Endothelial cell of umbilical vein (primary cell): ENCODE data around the gene CCDC9B. TPM values are rescaled to one million over a fixed set of nuclear protein-coding genes. Genes with fewer than 3 reads are reported as not detected.
A peak's percentile ranks its signal among the peaks of the same experiment; 100 is the strongest.

Source experiments
- BruUV-seq: library from RNA; stranded (reverse); fragments of 400-500 nt; replicated peaks from 2 replicates; lab custom pipeline; 2021; lab: Mats Ljungman, UMichigan
- CTCF ChIA-PET: fragments of 300-600, 350-600 bp; sonication (Branson Sonifier 250); formaldehyde crosslinking; loops from one replicate; lab custom pipeline; 2021; ENCODE audit warnings: antibody characterized with exemption, inconsistent platforms; lab: Charles Lee
- POLR2A ChIA-PET: fragments of 300-600, 350-600 bp; sonication (Branson Sonifier 250); formaldehyde crosslinking; loops from one replicate; lab custom pipeline; 2021; ENCODE audit warnings: antibody characterized with exemption, inconsistent platforms; lab: Charles Lee
- DNase-seq: peaks from one replicate; pipeline ENCODE4 v3.0.0-alpha.2; 2011; ENCODE audit warnings: low read depth, low spot score
- FAIRE-seq: peaks from 2 replicates; lab custom pipeline; 2011; peaks lifted over from hg19 to GRCh38; lab: Jason Lieb, UNC
- H2AFZ ChIP-seq: 2 replicates; pipeline ENCODE4 v1.6.0; 2012; ENCODE audit warnings: low read depth, low read length, control low read depth, inconsistent platforms
- H3K27ac ChIP-seq: 2 replicates; pipeline ENCODE4 v1.5.1; 2011; ENCODE audit warnings: low read depth, mild to moderate bottlenecking, control low read depth, low read length, moderate library complexity; ENCODE audit not compliant: insufficient read depth
- H3K27me3 ChIP-seq, 2 experiments: 2 replicates each; pipeline versions ENCODE4 v1.6.0 to v1.6.1; 2011; ENCODE audit warnings: low read length in 2 of 2, mixed read lengths in 1 of 2; ENCODE audit not compliant: control insufficient read depth in 2 of 2, insufficient read depth in 2 of 2
- H3K36me3 ChIP-seq, 2 experiments: 2 replicates in 1 of 2; 3 replicates in 1 of 2; pipeline ENCODE4 v1.5.1; 2011; ENCODE audit warnings: low read length in 2 of 2, mild to moderate bottlenecking in 1 of 2, moderate library complexity in 1 of 2; ENCODE audit not compliant: control insufficient read depth in 2 of 2, insufficient read depth in 2 of 2; ENCODE audit errors: extremely low read depth in 1 of 2
- H3K4me1 ChIP-seq: 3 replicates; pipeline ENCODE4 v1.5.1; 2011; ENCODE audit warnings: mild to moderate bottlenecking, low read length; ENCODE audit not compliant: control insufficient read depth, insufficient read depth; ENCODE audit errors: extremely low read depth
- H3K4me2 ChIP-seq: 2 replicates; pipeline ENCODE4 v1.6.1; 2011; ENCODE audit warnings: low read length, control low read depth, mixed read lengths; ENCODE audit not compliant: insufficient read depth
- H3K4me3 ChIP-seq, 3 experiments: fragments of 200-600 bp in 1 of 3; sonication (generic), shearing (Covaris generic) in 1 of 3; replicated peaks in 1 of 3; 2 replicates each; pipeline ENCODE4 v1.5.1; 2011 to 2016; ENCODE audit warnings: control low read depth in 3 of 3, low read length in 3 of 3, mild to moderate bottlenecking in 2 of 3, inconsistent platforms in 1 of 3, low read depth in 1 of 3, moderate library complexity in 1 of 3; ENCODE audit not compliant: insufficient read depth in 1 of 3
- H3K79me2 ChIP-seq: 2 replicates; pipeline ENCODE4 v1.6.0; 2012; ENCODE audit warnings: low read length, inconsistent platforms; ENCODE audit not compliant: control insufficient read depth, insufficient read depth
- H3K9ac ChIP-seq: replicated peaks from 2 replicates; pipeline ENCODE3; 2011; ENCODE audit warnings: low read length, control low read depth; ENCODE audit not compliant: insufficient read depth; ENCODE audit errors: extremely low read depth
- H3K9me1 ChIP-seq: replicated peaks from 3 replicates; pipeline ENCODE4 v1.6.0; 2011; ENCODE audit warnings: mild to moderate bottlenecking, low read length; ENCODE audit not compliant: control insufficient read depth, insufficient read depth; ENCODE audit errors: extremely low read depth
- H3K9me3 ChIP-seq: replicated peaks from 2 replicates; pipeline ENCODE4 v1.5.1; 2012; ENCODE audit warnings: low read length, inconsistent platforms; ENCODE audit not compliant: control insufficient read depth, insufficient read depth
- H4K20me1 ChIP-seq: replicated peaks from 2 replicates; pipeline ENCODE3; 2011; ENCODE audit warnings: mild to moderate bottlenecking, low read length; ENCODE audit not compliant: control insufficient read depth, insufficient read depth; ENCODE audit errors: extremely low read depth
- CTCF ChIP-seq, 2 donors: IDR thresholded peaks; 1 replicate in 1 of 2; 2 replicates in 1 of 2; pipeline ENCODE4 v1.5.1; 2011; ENCODE audit warnings: low read length in 2 of 2, mild to moderate bottlenecking in 2 of 2, moderate library complexity in 2 of 2, control low read depth in 1 of 2, inconsistent platforms in 1 of 2, low read depth in 1 of 2; ENCODE audit not compliant: insufficient read depth in 1 of 2; ENCODE audit errors: extremely low read depth in 1 of 2
- EZH2 ChIP-seq: IDR thresholded peaks from 2 replicates; pipeline ENCODE4 v1.6.1; 2012; ENCODE audit warnings: borderline replicate concordance, low read depth, mild to moderate bottlenecking, moderate library complexity, low read length, inconsistent platforms; ENCODE audit not compliant: severe bottlenecking
- FOS ChIP-seq: IDR thresholded peaks from 2 replicates; pipeline ENCODE4 v1.6.1; 2011; ENCODE audit warnings: mild to moderate bottlenecking, low read length, moderate library complexity, borderline replicate concordance; ENCODE audit not compliant: insufficient read depth
- GATA2 ChIP-seq: IDR thresholded peaks from 2 replicates; pipeline ENCODE4 v1.7.0; 2011; ENCODE audit warnings: low read depth, mild to moderate bottlenecking, moderate library complexity, mixed read lengths, low read length; ENCODE audit not compliant: insufficient read length, insufficient read depth
- JUN ChIP-seq: IDR thresholded peaks from 2 replicates; pipeline ENCODE4 v1.6.1; 2011; ENCODE audit warnings: borderline replicate concordance, low read depth; ENCODE audit not compliant: insufficient read length, insufficient read depth
- MAX ChIP-seq: IDR thresholded peaks from 2 replicates; pipeline ENCODE4 v1.6.1; 2011; ENCODE audit not compliant: insufficient read depth, insufficient read length
- MYC ChIP-seq: IDR thresholded peaks from one replicate; pipeline ENCODE4 v1.6.1; 2011; ENCODE audit warnings: mild to moderate bottlenecking, low read depth, low read length
- POLR2A ChIP-seq: IDR thresholded peaks from 2 replicates; pipeline ENCODE4 v1.6.1; 2012; ENCODE audit warnings: low read depth, mild to moderate bottlenecking, control low read depth, low read length
- POLR2AphosphoS5 ChIP-seq: IDR thresholded peaks from 2 replicates; pipeline ENCODE4 v1.6.1; 2012; ENCODE audit warnings: low read depth, mild to moderate bottlenecking, control low read depth, low read length, moderate library complexity; ENCODE audit not compliant: insufficient read depth
- dilution Hi-C: fragments of 300-500 bp; cut with MboI; formaldehyde crosslinking; loops from one replicate; pipeline ENCODE4 v1.15.0; 2019; ENCODE audit warnings: low sequenced_read_pairs; ENCODE audit not compliant: extremely low pct_ligation_motif_present
- intact Hi-C: fragments of 100-400 bp; cut with micrococcal nuclease; formaldehyde crosslinking; loops from one replicate; pipeline ENCODE4 v1.10.0; 2022
- polyA plus RNA-seq, 4 experiments: library from polyadenylated mRNA; depleted of rRNA in 3 of 4; stranded (reverse) in 3 of 4; unstranded in 1 of 4; fragments of >200 nt; gene quantifications; 2 replicates each; pipeline versions ENCODE4 v1.2.1 to v1.2.3, GENCODE V29; 2011 to 2012; ENCODE audit warnings: missing spikeins in 1 of 4
- total RNA-seq: library from RNA; stranded (reverse); gene quantifications from 2 replicates; pipeline ENCODE4 v1.2.3, GENCODE V29; 2021

The CCDC9B gene
- total and polyA plus RNA-seq, 2 donors (not counting 3 experiments of a cell fraction or from before 2014, with no cell fraction given), result 7.6 to 46.0 TPM

- Histone ChIP-seq H3K9me3 (no peaks in the 10 kb centered on the region), H3K27me3 (no peaks in the 10 kb centered on the region), H4K20me1 (no peaks in the 10 kb centered on the region), H3K9ac (no peak overlapping the region), H3K27ac (no peak overlapping the region), H3K4me1 (peaks cover 4% of the 10 kb centered on the region), H3K79me2 (no peaks in the 10 kb centered on the region), H3K36me3 (no peaks in the 10 kb centered on the region), H3K4me2 (no peak overlapping the region), H3K4me3 (no peak overlapping the region), H3K9me1 (no peaks in the 10 kb centered on the region), H2AFZ (peak overlapping the region; percentile 62)
- FAIRE-seq (no peak), DNase-seq (no peak)
- no TSS peak for BruUV-seq
- dilution Hi-C loops (no loop called here), intact Hi-C loops (loop anchor here (5.0 kb wide), 2 partner anchors 40 to 140 kb away; partner anchors contain the start of gene IVD)
- ChIA-PET POLR2A (no interaction called here), CTCF (interaction anchor here (0.6 to 9.4 kb wide), 11 partner anchors 12 to 89 kb away, joined by 3 to 60 read pairs (median 6); partner anchors contain the start of genes CCDC9B and IVD)
- TF ChIP-seq MYC (no peak), EZH2 (no peak), POLR2A (no peak), JUN (no peak), FOS (no peak), POLR2AphosphoS5 (no peak), GATA2 (no peak), CTCF (IDR thresholded peaks at IDR 0.05; ENCODE audit: extremely low read depth in 1 of 2, insufficient read depth in 1 of 2, low read depth in 1 of 2, low read length in 2 of 2) (no peak), MAX (no peak)
Measured at GRCh38 chr15:40367371-40367685, 26.6 kb upstream of the CCDC9B start.
